HepG2 (cell line): ENCODE results near the gene CTTNBP2NL. TPM values are rescaled to one million over a fixed set of nuclear protein-coding genes. Genes with fewer than 3 reads are reported as not detected.
A peak's percentile ranks its signal among the peaks of the same experiment; 100 is the strongest.

Experiments
- FOSL2 ChIP-seq: sonication (generic); formaldehyde crosslinking; IDR thresholded peaks from 2 replicates; pipeline ENCODE4 v1.4.0; 2020; ENCODE audit warnings: missing genetic modification reagents
- MBD4 ChIP-seq: IDR thresholded peaks from 2 replicates; pipeline ENCODE4 v1.6.1; 2012; ENCODE audit warnings: low read length, inconsistent platforms, borderline replicate concordance
- MTA1 ChIP-seq: sonication (generic); formaldehyde crosslinking; IDR thresholded peaks from 2 replicates; pipeline ENCODE4 v1.4.0; 2020; ENCODE audit warnings: missing genetic modification reagents, mild to moderate bottlenecking, borderline replicate concordance
- PLRG1 ChIP-seq: fragments of 450-650 bp; conservative IDR thresholded peaks from 2 replicates; pipeline ENCODE4 v1.6.1; 2016
- POLR2AphosphoS5 ChIP-seq: IDR thresholded peaks from 2 replicates; pipeline ENCODE4 v1.6.1; 2012; ENCODE audit warnings: low read depth, low read length
- SMAD3 ChIP-seq: sonication (generic); formaldehyde crosslinking; IDR thresholded peaks from 2 replicates; pipeline ENCODE4 v1.4.0; 2020; ENCODE audit warnings: missing genetic modification reagents
- SNAPC5 ChIP-seq: sonication (generic); formaldehyde crosslinking; IDR thresholded peaks from 2 replicates; pipeline ENCODE4 v1.8.1; 2023; ENCODE audit warnings: mild to moderate bottlenecking, missing genetic modification reagents, borderline replicate concordance
- SUZ12 ChIP-seq: fragments of 150-350 bp; IDR thresholded peaks from 2 replicates; pipeline ENCODE4 v1.6.1; 2014; ENCODE audit warnings: low read depth, low read length
- TOE1 ChIP-seq: sonication (generic); formaldehyde crosslinking; IDR thresholded peaks from 2 replicates; pipeline ENCODE4 v1.4.0; 2020; ENCODE audit warnings: mild to moderate bottlenecking, missing genetic modification reagents
- ZBTB34 ChIP-seq: sonication (generic); formaldehyde crosslinking; IDR thresholded peaks from 2 replicates; pipeline ENCODE4 v1.8.0; 2022; ENCODE audit warnings: mild to moderate bottlenecking, missing genetic modification reagents
- ZFP62 ChIP-seq: sonication (generic); formaldehyde crosslinking; IDR thresholded peaks from 2 replicates; pipeline ENCODE4 v1.4.0; 2020; ENCODE audit warnings: missing genetic modification reagents
- ZNF180 ChIP-seq: sonication (generic); formaldehyde crosslinking; IDR thresholded peaks from 2 replicates; pipeline ENCODE4 v1.4.0; 2020; ENCODE audit warnings: low read depth, missing genetic modification reagents, borderline replicate concordance
- ZNF264 ChIP-seq: sonication (generic); formaldehyde crosslinking; IDR thresholded peaks from 2 replicates; pipeline ENCODE4 v1.4.0; 2020; ENCODE audit warnings: missing genetic modification reagents
- ZNF296 ChIP-seq: sonication (generic); formaldehyde crosslinking; conservative IDR thresholded peaks from 2 replicates; pipeline ENCODE4 v1.5.0; 2020; ENCODE audit warnings: mild to moderate bottlenecking, missing genetic modification reagents
- ZNF460 ChIP-seq: sonication (generic); formaldehyde crosslinking; IDR thresholded peaks from 2 replicates; pipeline ENCODE4 v1.5.1; 2020; ENCODE audit warnings: missing genetic modification reagents, mild to moderate bottlenecking, borderline replicate concordance
- ZNF589 ChIP-seq: sonication (generic); formaldehyde crosslinking; conservative IDR thresholded peaks from 2 replicates; pipeline ENCODE4 v1.8.0; 2022; ENCODE audit warnings: mild to moderate bottlenecking, moderate library complexity, missing genetic modification reagents
- ZNF639 ChIP-seq: conservative IDR thresholded peaks from 2 replicates; pipeline ENCODE4 v1.6.1; 2018; ENCODE audit warnings: missing genetic modification reagents
- ZNF775 ChIP-seq: sonication (generic); formaldehyde crosslinking; IDR thresholded peaks from 2 replicates; pipeline ENCODE4 v1.4.0; 2020; ENCODE audit warnings: missing genetic modification reagents, mild to moderate bottlenecking, moderate library complexity, borderline replicate concordance
- polyA plus RNA-seq, 8 experiments: library from polyadenylated mRNA; depleted of rRNA in 3 of 8; stranded (reverse) in 7 of 8; unstranded in 1 of 8; fragments of >200 nt; fragmentation: Illumina TruSeq in 4 of 8; extraction: Trizol in 4 of 8; gene quantifications; 2 replicates each; pipeline versions ENCODE4 v1.2.1 to v1.2.3, GENCODE V29; 2011 to 2016; ENCODE audit warnings: low read depth in 4 of 8, missing spikeins in 1 of 8, mixed read lengths in 1 of 8; ENCODE audit not compliant: insufficient read depth in 1 of 8
- total RNA-seq, 5 experiments: library from RNA; depleted of rRNA; stranded (reverse); fragments of >200 nt; fragmentation: Illumina TruSeq; extraction: Trizol; gene quantifications; 2 replicates each; pipeline ENCODE4 v1.2.3, GENCODE V29; 2016; ENCODE audit warnings: low read depth in 1 of 5
- TF ChIP-seq, protein P1 (sequence below), 2 experiments: sonication (generic) in 1 of 2; formaldehyde crosslinking in 1 of 2; IDR thresholded peaks; 2 replicates each; pipeline versions ENCODE4 v1.6.1 to v1.9.0; 2014 to 2022; ENCODE audit warnings: antibody characterized with exemption in 1 of 2, borderline replicate concordance in 1 of 2, inconsistent platforms in 1 of 2, low read depth in 1 of 2, missing genetic modification reagents in 1 of 2

Gene CTTNBP2NL
- total and polyA plus RNA-seq, 2 of the 13 experiments (the other 11 are each of a cell fraction or from before 2014, with no cell fraction given): 2.1 to 4.1 TPM

- TF ChIP-seq SNAPC5 (CRISPR knock-in tag) (no peak), MBD4 (no peak), SMAD3 (0 out of 2 replicates have a peak, but pooled peaks have one; percentile 41), SUZ12 (no peak), ZNF296 (CRISPR knock-in tag) (no peak), ZNF775 (CRISPR knock-in tag) (no peak), ZNF264 (CRISPR knock-in tag) (no peak), ZNF460 (no peak), TOE1 (CRISPR knock-in tag) (no peak), PLRG1 (no peak), MTA1 (CRISPR knock-in tag) (no peak), ZBTB34 (no peak), ZNF589 (CRISPR knock-in tag) (no peak), ZNF639 (CRISPR knock-in tag) (no peak), POLR2AphosphoS5 (no peak), ZNF180 (CRISPR knock-in tag) (no peak), ZFP62 (CRISPR knock-in tag) (no peak), FOSL2 (CRISPR knock-in tag) (0 out of 2 replicates have a peak, but pooled peaks have one; percentile 6)
- TF ChIP-seq, protein P1, sequence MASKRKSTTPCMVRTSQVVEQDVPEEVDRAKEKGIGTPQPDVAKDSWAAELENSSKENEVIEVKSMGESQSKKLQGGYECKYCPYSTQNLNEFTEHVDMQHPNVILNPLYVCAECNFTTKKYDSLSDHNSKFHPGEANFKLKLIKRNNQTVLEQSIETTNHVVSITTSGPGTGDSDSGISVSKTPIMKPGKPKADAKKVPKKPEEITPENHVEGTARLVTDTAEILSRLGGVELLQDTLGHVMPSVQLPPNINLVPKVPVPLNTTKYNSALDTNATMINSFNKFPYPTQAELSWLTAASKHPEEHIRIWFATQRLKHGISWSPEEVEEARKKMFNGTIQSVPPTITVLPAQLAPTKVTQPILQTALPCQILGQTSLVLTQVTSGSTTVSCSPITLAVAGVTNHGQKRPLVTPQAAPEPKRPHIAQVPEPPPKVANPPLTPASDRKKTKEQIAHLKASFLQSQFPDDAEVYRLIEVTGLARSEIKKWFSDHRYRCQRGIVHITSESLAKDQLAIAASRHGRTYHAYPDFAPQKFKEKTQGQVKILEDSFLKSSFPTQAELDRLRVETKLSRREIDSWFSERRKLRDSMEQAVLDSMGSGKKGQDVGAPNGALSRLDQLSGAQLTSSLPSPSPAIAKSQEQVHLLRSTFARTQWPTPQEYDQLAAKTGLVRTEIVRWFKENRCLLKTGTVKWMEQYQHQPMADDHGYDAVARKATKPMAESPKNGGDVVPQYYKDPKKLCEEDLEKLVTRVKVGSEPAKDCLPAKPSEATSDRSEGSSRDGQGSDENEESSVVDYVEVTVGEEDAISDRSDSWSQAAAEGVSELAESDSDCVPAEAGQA (IDR thresholded peaks at IDR 0.05; ENCODE audit: low read depth): no peak
- TF ChIP-seq, protein P1 (CRISPR knock-in tag; IDR thresholded peaks at IDR 0.05; ENCODE audit: borderline replicate concordance): no peak
Measured at GRCh38 chr1:112369392-112370285, 26.4 kb upstream of the CTTNBP2NL start (continued).
